HT1080 (cell line): ENCODE measurements around the gene UCKL1. TPM values are rescaled to one million over a fixed set of nuclear protein-coding genes. Genes with fewer than 3 reads are reported as not detected.
"Not testable (repeated sequence)": the region's sequence is repeated elsewhere in the genome, so short reads cannot be mapped to it uniquely, and the experiment has no call there.

Experiments
- DNase-seq: peaks from one replicate; pipeline ENCODE4 v3.0.0-alpha.2; 2015; ENCODE audit warnings: low read depth
- total RNA-seq: library from RNA; depleted of rRNA; stranded (reverse); fragments of >200 nt; shearing (Covaris generic); gene quantifications from 2 replicates; pipeline ENCODE4 v1.2.3, GENCODE V29; 2014

UCKL1 gene
- total RNA-seq, 1 experiment from 2014 or later: 26.0 TPM

DNA sequence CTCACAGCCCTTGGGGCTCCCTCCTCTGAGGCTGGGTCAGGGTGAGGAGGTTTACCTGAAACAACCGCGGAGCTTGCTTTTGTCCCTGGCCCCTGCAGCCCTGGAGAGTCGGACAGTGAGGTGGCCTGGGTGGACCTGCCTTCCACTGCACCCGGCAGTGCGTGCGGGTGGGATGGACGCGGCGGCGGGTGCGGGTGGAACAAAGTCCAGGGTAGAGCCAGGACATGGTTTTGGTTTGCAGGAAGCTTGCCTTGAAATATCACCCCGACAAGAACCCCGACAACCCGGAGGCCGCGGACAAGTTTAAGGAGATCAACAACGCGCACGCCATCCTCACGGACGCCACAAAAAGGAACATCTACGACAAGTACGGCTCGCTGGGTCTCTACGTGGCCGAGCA lies 27.1 kb downstream of the UCKL1 start:
- no peak for DNase-seq

DNA sequence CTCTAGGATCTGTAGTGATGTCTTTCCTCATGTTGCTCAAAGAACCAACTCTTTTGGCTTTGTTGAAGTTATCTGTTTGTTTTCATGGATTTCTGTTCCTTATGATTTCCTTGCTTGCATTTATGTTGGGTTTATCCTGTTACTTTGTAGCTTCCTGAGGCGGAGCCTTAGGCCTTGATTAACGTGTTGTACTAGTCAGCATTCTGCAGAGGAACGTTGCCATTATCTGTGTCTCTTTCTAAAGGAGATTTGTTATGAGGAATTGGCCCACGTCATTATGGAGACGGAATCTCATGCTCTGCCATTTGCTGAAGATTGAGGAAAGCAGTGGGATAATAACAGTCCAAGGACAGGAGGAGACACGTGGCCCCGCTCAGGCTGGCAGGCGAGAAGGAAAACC lies 29.9 kb downstream of the UCKL1 start:
- DNase-seq: no peak

DNA sequence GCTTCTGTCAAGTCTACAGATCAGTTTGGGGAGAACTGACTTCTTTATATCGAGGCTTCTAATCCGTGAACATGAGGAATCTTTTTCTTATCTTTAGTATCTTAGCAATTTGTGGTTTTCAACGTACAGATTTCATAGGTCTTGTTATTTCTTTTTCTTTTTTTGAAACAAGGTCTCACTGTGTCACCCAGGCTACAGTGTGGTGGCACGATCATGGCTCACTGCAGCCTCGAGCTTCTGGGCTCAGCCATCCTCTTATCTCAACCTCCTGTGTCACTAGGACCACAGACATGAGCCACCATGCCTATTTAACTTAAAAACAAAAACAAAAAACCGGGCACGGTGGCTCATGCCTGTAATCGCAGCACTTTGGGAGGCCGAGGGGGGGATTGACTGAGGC lies 32.0 kb downstream of the UCKL1 start:
- no peak for DNase-seq

DNA sequence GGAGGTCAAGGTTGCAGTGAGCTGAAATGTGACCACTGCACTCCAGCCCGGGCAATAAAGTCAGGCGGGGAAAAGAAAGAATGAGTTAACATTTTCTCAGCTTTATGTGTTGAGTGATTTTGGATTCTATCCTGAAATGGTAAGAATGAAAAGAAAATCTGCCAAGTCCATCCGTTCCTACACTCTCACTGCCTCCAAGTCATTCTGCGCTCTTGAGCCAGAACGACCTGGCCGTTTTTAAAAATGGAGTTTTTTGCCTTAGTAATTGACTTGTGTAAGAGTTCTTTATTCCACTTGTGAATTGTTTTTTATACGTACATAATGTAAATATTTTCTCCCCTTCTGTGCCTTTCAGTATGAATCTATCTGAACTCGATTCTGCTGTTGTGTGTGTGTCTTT lies 32.6 kb downstream of the UCKL1 start:
- DNase-seq: no peak

DNA sequence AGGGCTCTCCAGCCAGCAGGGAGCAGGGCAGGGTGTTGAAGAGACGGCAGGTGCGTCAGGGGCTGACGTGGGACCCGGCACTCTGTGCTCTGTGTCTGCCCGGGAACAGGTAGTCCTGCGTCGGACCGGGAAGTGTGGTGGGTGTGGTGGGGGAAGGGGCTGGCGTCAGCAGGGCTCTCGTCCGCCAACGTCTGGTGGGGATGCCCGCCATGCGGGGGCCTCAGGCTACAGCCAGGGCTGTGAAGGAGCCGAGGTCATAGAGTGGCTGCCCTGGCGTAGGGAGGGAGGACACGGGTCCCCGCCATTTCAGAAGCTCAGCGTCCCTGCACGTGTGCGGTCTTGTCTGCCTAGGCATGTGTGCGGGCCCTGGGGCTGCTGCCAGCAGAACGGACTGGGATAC lies 36.0 kb downstream of the UCKL1 start:
- DNase-seq: no peak

DNA sequence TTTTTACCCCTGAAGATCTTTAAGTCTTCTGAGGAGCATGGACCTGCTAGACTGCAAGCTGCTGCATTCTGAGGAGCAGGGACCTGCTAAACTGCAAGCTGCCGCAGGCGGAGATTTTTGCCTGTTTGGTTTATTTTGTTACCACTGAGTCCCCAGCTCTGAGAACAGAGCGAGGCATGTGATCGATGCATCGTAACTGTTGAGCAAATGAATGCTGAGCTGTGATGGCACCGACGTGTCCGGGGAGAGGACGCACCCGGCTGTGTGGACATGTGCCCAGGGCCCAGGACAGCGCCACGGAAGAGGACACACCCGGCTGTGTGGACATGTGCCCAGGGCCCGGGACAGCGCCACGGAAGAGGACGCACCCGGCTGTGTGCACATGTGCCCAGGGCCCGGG lies 37.1 kb downstream of the UCKL1 start:
- DNase-seq: no peak

DNA sequence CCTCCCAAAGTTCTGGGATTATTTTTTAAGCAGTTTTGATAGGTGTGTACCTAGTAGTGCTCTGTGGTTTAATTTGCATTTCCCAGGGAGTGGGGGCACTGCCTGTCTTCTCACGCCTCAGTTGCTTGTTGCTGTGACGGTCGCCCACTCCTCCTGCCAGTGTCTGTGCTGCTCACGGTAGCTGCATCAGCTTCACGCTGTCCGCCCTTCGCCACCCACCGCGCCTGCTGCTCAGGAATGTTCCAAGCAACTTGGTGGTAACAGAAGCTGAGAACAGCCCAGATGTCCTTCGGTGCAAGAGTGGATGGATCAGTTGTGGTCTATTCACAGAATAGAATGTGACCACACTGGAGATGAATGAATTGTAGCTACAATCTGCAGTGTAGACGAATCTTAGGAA lies 38.4 kb downstream of the UCKL1 start:
- no peak for DNase-seq

DNA sequence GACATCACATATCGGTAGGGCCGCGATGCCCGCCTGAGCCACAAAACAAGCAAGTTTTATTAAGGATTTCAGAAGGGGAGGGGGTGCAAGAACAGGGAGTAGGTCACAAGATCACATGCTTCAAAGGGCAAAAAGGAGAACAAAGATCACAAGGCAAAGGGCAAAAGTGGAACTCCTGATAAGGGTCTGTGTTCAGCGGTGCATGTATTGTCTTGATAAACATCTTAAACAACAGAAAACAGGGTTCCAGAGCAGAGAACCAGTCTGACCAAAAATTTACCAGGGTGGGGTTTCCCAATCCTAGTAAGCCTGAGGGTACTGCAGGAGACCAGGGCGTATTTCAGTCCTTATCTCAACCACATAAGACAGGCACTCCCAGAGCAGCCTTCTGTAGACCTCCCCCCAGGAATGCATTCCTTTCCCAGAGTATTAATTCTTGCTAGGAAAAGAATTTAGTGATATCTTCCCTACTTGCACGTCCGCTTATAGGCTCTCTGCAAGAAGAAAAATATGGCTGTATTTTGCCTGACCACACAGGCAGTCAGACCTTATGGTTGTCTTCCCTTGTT lies 39.8 kb downstream of the UCKL1 start:
- DNase-seq: not testable (repeated sequence)

DNA sequence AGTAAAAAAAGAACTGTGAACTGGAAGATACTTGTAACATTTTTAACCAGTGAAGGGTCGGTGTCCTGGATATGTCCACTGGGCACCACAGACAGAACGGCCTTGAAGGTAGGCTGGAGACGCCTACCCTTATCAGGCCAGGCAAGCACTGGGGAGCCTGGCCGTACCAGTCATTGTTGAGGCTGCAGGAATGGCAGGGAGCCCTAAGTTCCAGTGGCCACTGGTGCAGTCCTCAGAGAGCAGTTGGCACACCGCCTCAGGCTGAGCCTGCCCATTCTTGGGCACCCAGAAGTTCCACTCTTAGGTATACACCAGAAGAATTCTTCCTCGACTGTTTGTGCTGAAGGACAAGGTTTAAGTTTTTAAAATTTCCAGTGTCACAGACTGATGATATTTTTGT lies 40.7 kb downstream of the UCKL1 start:
- no peak for DNase-seq

DNA sequence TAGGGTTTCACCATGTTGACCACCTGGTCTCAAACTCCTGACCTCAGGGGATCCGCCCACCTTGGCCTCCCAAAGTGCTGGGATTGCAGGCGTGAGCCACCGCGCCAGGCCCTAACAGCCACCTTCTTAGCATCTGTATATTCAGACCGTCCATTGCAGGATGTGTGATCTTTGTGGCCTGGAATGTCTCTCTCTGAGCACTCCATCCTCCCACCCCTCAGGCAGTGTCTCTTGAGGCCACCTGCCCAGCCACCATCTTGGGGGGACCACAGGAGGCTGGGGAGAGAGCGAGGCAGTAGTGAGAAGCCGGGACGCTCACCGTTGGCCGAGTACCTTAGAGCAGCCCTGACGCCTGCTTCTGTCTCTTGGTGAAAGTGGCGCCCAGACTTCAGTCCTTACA lies 42.4 kb downstream of the UCKL1 start:
- DNase-seq: no peak

DNA sequence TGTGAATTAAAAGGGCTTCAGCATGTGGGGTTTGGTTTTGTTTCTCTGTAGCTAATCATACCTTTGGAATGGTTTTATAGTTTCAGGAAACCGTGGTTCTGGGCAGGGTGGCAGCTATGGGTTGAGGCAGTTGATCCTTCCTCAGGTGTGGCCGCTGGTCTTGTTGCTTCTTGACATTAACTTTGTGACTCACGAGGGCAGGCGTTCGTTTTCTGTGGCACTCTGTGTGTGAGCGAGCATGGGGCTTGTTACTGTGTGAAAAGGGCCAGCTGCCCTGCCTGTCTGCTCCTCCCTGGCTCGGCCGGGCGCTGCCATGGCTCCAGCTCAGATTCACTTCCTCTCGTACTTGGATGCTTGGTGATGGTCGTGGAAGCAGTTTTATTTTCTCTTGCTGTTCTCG lies 45.0 kb downstream of the UCKL1 start:
- DNase-seq: peak; percentile 38

DNA sequence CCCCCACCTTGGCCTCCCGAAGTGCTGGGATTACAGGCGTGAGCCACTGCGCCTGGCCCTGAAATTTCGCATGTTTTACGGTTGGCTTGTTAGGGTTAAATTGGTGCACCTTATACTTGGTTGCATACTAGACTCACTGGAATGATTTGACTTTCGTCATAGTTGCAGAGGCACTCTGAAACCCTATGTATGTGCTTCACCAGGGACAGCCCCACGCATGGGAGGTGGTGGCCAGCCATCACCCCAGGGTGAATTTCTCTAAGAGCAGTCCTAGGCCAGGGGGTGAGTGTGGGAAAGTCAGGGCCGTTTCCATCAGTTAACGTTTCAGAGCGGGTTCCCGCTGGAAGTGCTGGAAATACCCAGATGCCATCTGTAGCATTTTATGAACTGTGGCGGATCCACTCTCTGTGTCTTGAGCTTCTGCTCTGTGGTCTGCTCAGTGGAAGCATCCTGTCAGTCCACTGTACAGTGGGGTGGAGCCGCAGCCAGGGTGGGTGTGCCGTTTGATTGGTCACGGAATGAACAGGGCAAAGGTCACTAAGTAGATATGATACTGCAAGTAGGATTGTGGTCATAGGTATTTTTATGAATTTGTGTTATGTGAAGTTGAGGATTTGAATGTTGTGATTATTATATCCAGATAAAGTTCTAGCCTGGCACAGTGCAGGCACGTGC lies 48.1 kb downstream of the UCKL1 start:
- DNase-seq: no peak

DNA sequence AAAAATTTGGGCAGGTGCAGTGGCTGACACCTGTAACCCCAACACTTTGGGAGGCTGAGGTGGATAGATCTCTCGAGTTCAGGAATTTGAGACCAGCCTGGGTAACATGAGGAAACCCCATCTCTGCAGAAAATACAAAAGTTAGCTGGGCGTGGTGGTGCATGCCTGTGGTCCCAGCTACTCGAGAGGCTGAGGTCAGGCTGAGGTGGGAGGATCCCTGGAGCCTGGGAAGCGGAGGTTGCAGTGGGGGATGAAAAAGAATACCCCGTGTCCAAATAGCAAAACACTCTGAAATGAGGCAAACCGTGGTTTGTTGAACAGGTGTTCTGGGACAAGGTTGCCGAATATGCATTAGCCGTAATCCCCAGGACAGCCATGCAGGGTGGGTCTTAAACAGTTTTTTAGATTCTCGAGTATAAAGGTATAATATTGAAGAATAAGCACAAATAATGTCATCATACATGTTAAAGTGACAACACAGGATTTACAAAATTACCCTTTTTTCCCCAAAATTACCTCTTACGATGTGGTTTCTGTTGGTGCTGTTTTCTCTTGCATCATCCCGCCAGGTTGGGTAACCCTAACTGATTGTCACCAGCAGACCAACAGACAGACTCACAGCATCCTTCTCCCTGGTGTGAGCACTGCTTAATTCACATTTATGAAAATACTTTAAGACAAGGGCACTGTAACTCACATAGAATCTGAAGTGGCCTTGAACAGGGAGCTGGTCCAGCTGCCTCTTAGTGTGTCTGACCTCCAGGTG lies 52.2 kb downstream of the UCKL1 start:
- DNase-seq: no peak

DNA sequence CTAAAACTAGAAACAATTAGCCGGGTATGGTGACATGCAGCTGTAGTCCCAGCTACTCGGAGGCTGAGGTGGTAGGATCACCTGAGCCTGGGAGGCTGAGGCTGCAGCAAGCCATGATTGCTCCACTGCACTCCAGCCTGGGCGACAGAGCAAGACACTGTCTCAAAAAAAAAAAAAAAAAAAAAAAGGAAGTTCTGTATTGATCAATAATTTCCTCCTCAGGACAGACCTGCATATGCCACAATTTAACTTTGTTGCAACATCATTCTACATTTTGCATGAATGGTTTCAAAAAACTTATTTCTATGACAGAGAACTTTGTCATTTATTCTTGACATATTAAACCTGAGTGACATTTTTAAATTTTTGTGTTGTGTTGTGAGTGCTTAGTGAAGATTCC lies 55.8 kb downstream of the UCKL1 start:
- DNase-seq: no peak

DNA sequence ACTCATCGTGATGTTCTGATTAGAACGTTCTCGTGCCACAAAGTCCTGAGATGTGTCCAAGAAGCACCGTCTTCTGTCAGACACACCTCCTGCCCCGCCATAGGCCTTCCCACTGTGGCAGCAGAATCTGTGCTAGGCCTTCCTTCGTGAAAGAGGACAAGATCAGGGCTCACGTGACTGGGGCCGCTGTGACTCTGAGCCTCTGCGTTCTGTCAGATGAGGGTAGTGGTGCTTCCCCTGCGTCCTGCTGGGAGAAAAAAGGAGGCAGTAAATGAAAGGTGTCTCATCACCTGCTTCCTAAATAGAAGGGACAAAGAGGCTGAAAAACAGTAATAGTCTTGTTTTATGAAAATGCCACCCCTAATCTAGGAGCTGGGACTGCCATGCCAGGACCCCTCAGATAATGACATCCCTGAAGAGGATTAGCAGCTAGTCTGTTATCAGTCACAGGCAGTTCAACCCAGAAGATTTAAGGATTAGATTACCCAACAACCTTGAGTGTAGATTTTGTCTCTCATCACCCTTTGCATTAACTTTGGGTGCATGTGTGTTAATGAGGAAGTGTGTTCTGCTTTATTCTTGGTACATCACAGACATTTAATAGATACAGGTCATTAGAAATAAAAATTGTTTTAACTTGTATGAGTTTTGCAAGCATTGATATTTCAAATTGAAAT lies 57.2 kb downstream of the UCKL1 start:
- DNase-seq: no peak

DNA sequence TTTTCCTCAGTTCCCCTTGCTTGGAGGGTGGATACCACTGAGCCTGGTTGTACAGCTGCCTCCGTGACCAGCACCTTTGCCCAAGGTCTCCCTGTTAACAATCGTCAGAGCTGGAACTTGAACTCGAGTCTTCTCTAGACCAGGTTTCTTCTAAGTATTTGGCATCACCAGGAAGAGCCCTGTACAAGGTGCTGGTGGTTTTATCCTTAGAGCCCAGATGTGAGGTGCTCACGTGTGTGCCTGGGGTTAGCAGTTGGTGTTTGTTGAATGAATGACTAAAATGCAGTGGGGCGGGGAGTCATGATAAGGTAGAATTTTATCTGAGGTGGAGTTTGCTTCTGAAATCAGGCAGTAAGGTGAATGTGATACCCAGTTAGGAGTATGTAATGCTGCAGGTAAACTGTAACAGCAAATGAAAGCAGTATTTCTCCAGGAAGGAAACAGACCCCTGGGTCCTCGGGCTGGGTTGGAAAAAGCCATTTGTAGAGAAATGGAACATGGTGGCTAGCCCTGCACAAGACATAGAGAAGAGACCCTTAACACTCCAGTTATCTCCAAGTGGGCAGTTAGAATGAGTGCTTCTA lies 58.1 kb downstream of the UCKL1 start:
- no peak for DNase-seq

DNA sequence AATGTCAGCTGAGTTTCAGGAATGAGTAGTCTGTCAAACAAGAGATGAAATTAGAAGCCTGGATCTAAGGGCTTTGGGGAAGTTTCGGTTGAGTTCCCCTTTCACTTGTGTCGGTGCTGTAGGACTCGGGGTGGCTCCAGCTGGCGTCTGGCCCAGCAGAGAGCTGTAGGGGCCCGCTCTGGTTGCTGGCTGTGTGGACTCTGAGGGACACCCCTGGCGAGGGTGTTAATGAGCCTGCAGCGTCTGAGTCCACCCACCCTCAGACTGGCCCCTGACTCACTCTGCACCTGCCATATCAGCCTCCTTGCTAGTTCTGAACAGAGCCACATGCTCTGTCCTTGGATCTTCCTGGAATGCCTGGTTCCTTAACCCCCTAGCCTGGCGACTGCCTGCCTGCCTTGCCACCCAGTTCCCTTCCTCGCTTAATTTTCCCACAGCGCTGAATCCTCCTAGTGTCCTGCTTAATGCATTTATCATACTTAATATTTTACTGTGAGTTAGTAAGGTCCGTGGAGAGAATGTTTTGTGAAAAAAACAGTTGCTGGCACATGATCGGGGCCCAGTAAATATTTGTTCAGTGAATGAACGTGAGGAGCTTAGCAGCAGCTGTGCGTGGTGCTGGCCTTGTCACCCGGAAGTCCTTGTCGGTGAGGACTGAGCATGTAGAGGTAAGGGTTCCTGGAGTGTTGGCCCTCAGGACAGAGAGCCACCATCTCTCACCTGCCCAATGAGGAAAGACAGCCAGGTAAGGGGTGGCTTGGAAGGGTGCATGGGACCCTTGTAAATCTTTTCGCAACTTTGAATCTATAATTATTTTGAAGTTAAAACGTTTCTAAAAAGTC lies 59.7 kb downstream of the UCKL1 start:
- DNase-seq: peak; percentile 36

DNA sequence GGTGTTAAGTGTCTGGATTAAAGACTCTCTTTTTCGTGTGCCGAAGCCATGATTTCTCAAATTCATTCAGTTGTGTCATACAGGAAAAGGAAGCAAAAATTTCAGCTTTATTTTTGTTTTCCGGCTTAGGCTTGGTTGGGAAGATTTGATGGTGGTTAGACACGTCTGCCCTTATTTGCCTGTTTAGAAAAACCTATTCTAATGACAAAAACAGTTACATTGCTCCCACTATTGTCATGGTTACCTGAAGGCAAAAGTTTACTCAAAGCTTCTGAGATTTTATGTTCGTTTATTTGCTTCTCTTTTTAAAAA lies 60.3 kb downstream of the UCKL1 start:
- DNase-seq: no peak

DNA sequence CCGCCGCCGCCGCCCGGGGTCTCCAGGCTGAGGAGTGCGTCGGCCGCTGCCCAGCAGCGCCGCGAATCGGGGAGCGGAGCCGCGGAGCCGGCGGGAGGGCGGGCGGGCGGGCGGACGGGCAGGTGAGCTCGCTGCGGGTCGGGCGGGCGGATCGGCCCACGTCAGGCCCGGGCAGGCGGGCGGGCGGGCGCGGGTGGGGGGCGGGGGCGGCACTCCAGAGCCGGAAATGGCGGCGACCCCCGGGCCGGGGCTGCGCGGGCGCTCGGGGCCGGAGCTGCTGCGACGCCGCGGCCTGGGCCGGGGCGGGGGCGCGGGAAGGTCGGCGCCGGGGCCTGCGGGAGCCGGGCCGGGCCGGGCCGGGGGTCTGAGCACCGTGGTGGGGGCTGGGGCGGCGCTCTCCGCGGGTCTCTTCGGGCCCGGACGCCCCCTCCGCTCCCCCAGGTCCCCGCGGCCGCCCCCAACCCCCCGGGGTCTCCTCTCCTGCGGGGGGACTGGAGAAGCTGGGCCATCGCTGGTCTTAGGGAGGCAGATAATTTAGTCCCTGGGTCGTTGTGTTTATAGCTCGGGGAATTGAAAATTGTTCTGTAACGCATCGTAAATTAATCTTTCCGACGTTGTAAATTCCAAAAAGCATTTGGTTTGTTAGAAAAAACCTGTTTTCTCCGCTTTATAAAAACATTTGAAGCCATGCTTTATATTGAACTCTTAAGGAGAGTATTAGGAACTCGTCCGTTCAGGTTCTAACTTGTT lies 60.8 kb downstream of the UCKL1 start:
- DNase-seq: no peak
